Spleen (tissue), 11 donors: ENCODE measurements around the gene FMO4. TPM values are rescaled to one million over a fixed set of nuclear protein-coding genes. Genes with fewer than 3 reads are reported as not detected.

ENCODE experiments used
- DNase-seq: peaks from one replicate; pipeline ENCODE4 v3.0.0-alpha.2; 2020
- H3K27ac ChIP-seq, 8 donors: fragments of 200-600 bp; sonication (generic) in 7 of 8; 1 replicate in 4 of 8; 2 replicates in 4 of 8; pipeline versions ENCODE4 v1.5.0 to v1.8.0; 2016 to 2021; ENCODE audit warnings: inconsistent platforms in 4 of 8, mild to moderate bottlenecking in 4 of 8, moderate library complexity in 1 of 8
- H3K27me3 ChIP-seq, 7 donors: fragments of 200-600 bp; sonication (generic) in 6 of 7; replicated peaks in 1 of 7; 1 replicate in 4 of 7; 2 replicates in 3 of 7; pipeline versions ENCODE4 v1.5.0 to v1.8.0; 2016 to 2021; ENCODE audit warnings: inconsistent platforms in 3 of 7, mild to moderate bottlenecking in 1 of 7
- H3K36me3 ChIP-seq, 6 donors: fragments of 200-600 bp; sonication (generic) in 5 of 6; 1 replicate in 4 of 6; 2 replicates in 2 of 6; pipeline versions ENCODE4 v1.5.0 to v1.8.0; 2016 to 2021; ENCODE audit warnings: inconsistent platforms in 2 of 6
- H3K4me1 ChIP-seq, 6 donors: fragments of 200-600 bp; sonication (generic) in 5 of 6; 1 replicate in 3 of 6; 2 replicates in 3 of 6; pipeline versions ENCODE4 v1.5.0 to v1.8.0; 2016 to 2021; ENCODE audit warnings: inconsistent platforms in 3 of 6
- H3K4me3 ChIP-seq, 8 donors: fragments of 200-600 bp; sonication (generic) in 7 of 8; 1 replicate in 4 of 8; 2 replicates in 4 of 8; pipeline versions ENCODE4 v1.5.0 to v1.8.0; 2016 to 2021; ENCODE audit warnings: inconsistent platforms in 4 of 8, mild to moderate bottlenecking in 4 of 8, moderate library complexity in 2 of 8
- H3K9me3 ChIP-seq, 8 donors: fragments of 200-600 bp; sonication (generic) in 7 of 8; 1 replicate in 4 of 8; 2 replicates in 4 of 8; pipeline versions ENCODE4 v1.5.0 to v1.8.0; 2016 to 2021; ENCODE audit warnings: inconsistent platforms in 4 of 8
- CTCF ChIP-seq, 11 experiments: fragments of 200-600 bp in 7 of 11; fragments of 450-650 bp in 4 of 11; sonication (generic) in 4 of 11; IDR thresholded peaks in 8 of 11; conservative IDR thresholded peaks in 3 of 11; 1 replicate in 7 of 11; 2 replicates in 4 of 11; pipeline versions ENCODE4 v1.4.0 to v1.8.0; 2016 to 2021; ENCODE audit warnings: antibody characterized with exemption in 11 of 11, inconsistent platforms in 4 of 11, mild to moderate bottlenecking in 1 of 11
- POLR2A ChIP-seq, 3 donors: fragments of 450-650 bp; IDR thresholded peaks; one replicate each; pipeline ENCODE4 v1.5.1; 2017; ENCODE audit warnings: antibody characterized with exemption in 3 of 3, mild to moderate bottlenecking in 1 of 3
- POLR2AphosphoS5 ChIP-seq, 3 donors: sonication (generic); formaldehyde crosslinking; IDR thresholded peaks; one replicate each; pipeline ENCODE4 v1.5.1; 2017; ENCODE audit warnings: antibody characterized with exemption in 3 of 3
- WGBS, 5 donors: extraction: QIAGEN DNeasy Blood & Tissue Kit in 3 of 5; methylation state at CpG; one replicate each; pipeline versions ENCODE4 v1.1.5 to v1.1.7; 2013 to 2018; 5-methylcytosine and 5-hydroxymethylcytosine counted together
- intact Hi-C: fragments of 100-400 bp; cut with DNase I; formaldehyde crosslinking; loops from one replicate; pipeline ENCODE4 v1.15.0; 2023; ENCODE audit warnings: low total_unique reads
- polyA plus RNA-seq, 3 donors: library from polyadenylated mRNA; stranded (reverse); fragments of 200-250 nt; gene quantifications; one replicate each; pipeline ENCODE4 v1.2.1, GENCODE V29; 2013
- total RNA-seq, 7 donors: library from RNA; depleted of rRNA in 3 of 7; stranded (reverse); fragments of >200 nt in 3 of 7; fragmentation: NEBNext Ultra II Directional in 4 of 7; extraction: Animal tissue kit (Norgen Biotek cat#: 25700) in 4 of 7; gene quantifications; one replicate each; pipeline versions ENCODE4 v1.1.0 to v1.2.1, GENCODE V29; 2016 to 2021
- donor health status: healthy with polysubstance abuse.
- donor health status: DM: no; HTN: no; CAD: no; lungs with moderate emphysema.
- donor health status: DM: no; HTN: no; CAD: no.
- donor health status: Bipolar disorder and iron deficiency.
- donor health status: healthy.
- donor health status: DM: no; HTN: no; CAD: no.
- donor health status: DM: yes; HTN: yes; CAD: no.

FMO4 gene
- total and polyA plus RNA-seq, 10 donors: 2.0 to 10.8 (median 4.0) TPM

- H3K27me3 ChIP-seq: no peaks in the 10 kb centered on the region
- TF ChIP-seq POLR2A (IDR thresholded peaks at IDR 0.05): no peak
- TF ChIP-seq CTCF (IDR thresholded peaks at IDR 0.05 in 8 of 11, conservative IDR thresholded peaks at IDR 0.05 in 3 of 11): no peak
- TF ChIP-seq POLR2AphosphoS5 (IDR thresholded peaks at IDR 0.05): no peak
- DNase-seq: no peak
- H3K4me1 ChIP-seq: no peaks in the 10 kb centered on the region
- H3K36me3 ChIP-seq: no peaks in the 10 kb centered on the region
- peaks cover 0 to 12% (median 1%) of the 10 kb centered on the region in 8 donors for H3K9me3 ChIP-seq
- H3K27ac ChIP-seq: peak overlapping the region in 1 of 8 donors; percentile 19
- no peak overlapping the region for H3K4me3 ChIP-seq
- intact Hi-C loops: no loop called here
Observed at GRCh38 chr1:171350594-171350993, 36.6 kb downstream of the FMO4 start.

GRCh38 chr1:171351961-171352360 lies 38.0 kb downstream of the FMO4 start:
- DNase-seq: no peak
- Histone ChIP-seq H3K27me3 (no peaks in the 10 kb centered on the region), H3K9me3 (peaks cover 0 to 4% (median 0%) of the 10 kb centered on the region in 8 donors), H3K4me1 (no peaks in the 10 kb centered on the region), H3K4me3 (no peak overlapping the region), H3K27ac (no peak overlapping the region), H3K36me3 (no peaks in the 10 kb centered on the region)
- no peak for TF ChIP-seq CTCF (IDR thresholded peaks at IDR 0.05 in 8 of 11, conservative IDR thresholded peaks at IDR 0.05 in 3 of 11)
- TF ChIP-seq POLR2AphosphoS5 (IDR thresholded peaks at IDR 0.05): no peak
- TF ChIP-seq POLR2A (IDR thresholded peaks at IDR 0.05): no peak
- 57 to 98% (median 83%) methylated on average over 3 of the region's 3 CpGs for WGBS, 5 donors
- intact Hi-C loops: no loop called here

GRCh38 chr1:171352554-171352953 lies 38.6 kb downstream of the FMO4 start:
- no peaks in the 10 kb centered on the region for H3K36me3 ChIP-seq
- no peak overlapping the region for H3K4me3 ChIP-seq
- DNase-seq: no peak
- H3K27ac ChIP-seq: no peak overlapping the region
- WGBS, 5 donors: 80 to 92% (median 87%) methylated on average over 2 of the region's 2 CpGs
- H3K27me3 ChIP-seq: no peaks in the 10 kb centered on the region
- TF ChIP-seq POLR2A (IDR thresholded peaks at IDR 0.05) (no peak), CTCF (IDR thresholded peaks at IDR 0.05 in 8 of 11, conservative IDR thresholded peaks at IDR 0.05 in 3 of 11) (no peak), POLR2AphosphoS5 (IDR thresholded peaks at IDR 0.05) (no peak)
- no peaks in the 10 kb centered on the region for H3K4me1 ChIP-seq
- intact Hi-C loops: no loop called here
- H3K9me3 ChIP-seq: peaks cover 0 to 4% (median 0%) of the 10 kb centered on the region in 8 donors

- Histone ChIP-seq H3K36me3 (no peaks in the 10 kb centered on the region), H3K9me3 (no peaks in the 10 kb centered on the region), H3K4me1 (no peaks in the 10 kb centered on the region), H3K27me3 (peaks cover 0 to 17% (median 0%) of the 10 kb centered on the region in 7 donors), H3K4me3 (no peak overlapping the region), H3K27ac (no peak overlapping the region)
- no peak for DNase-seq
- WGBS, 5 donors: 80 to 89% (median 83%) methylated on average over 3 of the region's 3 CpGs
- intact Hi-C loops: no loop called here
- no peak for TF ChIP-seq POLR2AphosphoS5 (IDR thresholded peaks at IDR 0.05)
- no peak for TF ChIP-seq POLR2A (IDR thresholded peaks at IDR 0.05)
- no peak for TF ChIP-seq CTCF (IDR thresholded peaks at IDR 0.05 in 8 of 11, conservative IDR thresholded peaks at IDR 0.05 in 3 of 11)
Observed at GRCh38 chr1:171355727-171356126, 41.7 kb downstream of the FMO4 start.
